ENCODE measurements around the gene HOXD13.

Gene HOXD13

GRCh38 chr2:176095421-176095820 lies 2.9 kb downstream of the HOXD13 start:
- DNase-seq, result no peak

DNA sequence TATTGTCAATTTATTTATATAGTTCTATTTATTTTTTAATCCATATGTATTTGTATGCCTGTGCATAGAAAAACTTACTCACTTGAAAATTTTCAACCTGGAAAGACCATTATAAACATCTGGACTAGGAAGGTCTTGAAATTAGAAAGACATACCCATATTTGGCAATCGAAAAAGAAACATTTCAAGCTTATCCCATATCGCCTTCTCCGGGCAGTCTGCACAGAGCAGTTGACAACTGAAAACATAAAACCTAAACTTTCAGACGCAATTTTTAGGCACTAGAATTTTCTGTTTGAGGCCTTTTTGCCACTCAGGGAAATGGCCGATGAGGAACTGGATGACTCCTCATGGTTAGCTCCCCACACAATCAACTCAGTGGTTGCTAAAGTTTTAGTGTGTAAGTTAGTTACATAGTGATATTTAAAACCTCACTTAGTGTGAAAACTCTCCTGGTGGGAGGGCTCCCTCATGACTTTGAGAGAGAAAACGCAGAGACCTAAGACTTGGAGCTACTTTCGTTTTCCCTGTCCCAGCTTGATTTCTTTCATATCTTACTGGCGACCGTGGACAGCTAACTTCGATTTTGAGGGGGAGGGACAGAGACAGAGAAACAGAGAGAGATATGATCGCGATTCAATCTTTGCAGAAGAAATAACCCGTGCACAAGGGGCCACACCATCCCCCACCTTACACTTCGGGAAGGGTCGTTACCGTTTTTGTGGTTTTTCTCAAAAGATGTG lies 3.9 kb downstream of the HOXD13 start:
- DNase-seq, result no peak

- DNase-seq, result peak; percentile 19
Measured at GRCh38 chr2:176096986-176097819, 4.7 kb downstream of the HOXD13 start.

GRCh38 chr2:176097820-176098365 lies 5.4 kb downstream of the HOXD13 start:
- DNase-seq, result no peak

GRCh38 chr2:176098366-176099158 lies 6.0 kb downstream of the HOXD13 start:
- DNase-seq, result no peak

GRCh38 chr2:176099159-176099727 lies 6.7 kb downstream of the HOXD13 start:
- DNase-seq, result no peak

- no peak for DNase-seq
Measured at GRCh38 chr2:176099728-176100546, 7.4 kb downstream of the HOXD13 start, which contains the start of gene HOXD12. HOXD12 (plus strand) TSS chr2:176099795; CDS start chr2:176099802, 7 bp downstream.

GRCh38 chr2:176100547-176101140 lies 8.1 kb downstream of the HOXD13 start:
- no peak for DNase-seq

GRCh38 chr2:176101216-176101830 lies 8.8 kb downstream of the HOXD13 start:
- no peak for DNase-seq

DNA sequence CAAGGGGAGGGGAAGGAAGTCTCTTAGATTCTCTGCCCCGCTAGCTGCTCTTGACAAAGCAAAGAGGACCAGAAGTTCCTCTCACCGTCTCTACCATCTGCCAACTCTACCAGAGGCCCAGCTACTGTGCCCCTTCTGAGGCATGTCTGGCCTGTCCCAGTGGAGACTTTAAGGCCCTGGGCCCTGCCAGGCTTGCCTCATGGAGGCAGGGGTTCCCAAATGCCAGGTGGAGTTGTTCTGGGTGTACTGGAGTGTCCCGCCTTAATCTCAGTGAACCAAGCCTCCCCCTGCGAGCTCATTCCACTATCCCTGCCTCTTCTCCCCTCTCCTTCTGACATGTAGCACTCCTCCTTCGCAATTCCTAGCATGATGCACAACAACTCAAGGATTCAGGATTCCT lies 9.3 kb downstream of the HOXD13 start:
- DNase-seq, result no peak

GRCh38 chr2:176102309-176102866 lies 9.9 kb downstream of the HOXD13 start:
- no peak for DNase-seq

- DNase-seq, result no peak
Measured at GRCh38 chr2:176103194-176103593, 10.7 kb downstream of the HOXD13 start.

DNA sequence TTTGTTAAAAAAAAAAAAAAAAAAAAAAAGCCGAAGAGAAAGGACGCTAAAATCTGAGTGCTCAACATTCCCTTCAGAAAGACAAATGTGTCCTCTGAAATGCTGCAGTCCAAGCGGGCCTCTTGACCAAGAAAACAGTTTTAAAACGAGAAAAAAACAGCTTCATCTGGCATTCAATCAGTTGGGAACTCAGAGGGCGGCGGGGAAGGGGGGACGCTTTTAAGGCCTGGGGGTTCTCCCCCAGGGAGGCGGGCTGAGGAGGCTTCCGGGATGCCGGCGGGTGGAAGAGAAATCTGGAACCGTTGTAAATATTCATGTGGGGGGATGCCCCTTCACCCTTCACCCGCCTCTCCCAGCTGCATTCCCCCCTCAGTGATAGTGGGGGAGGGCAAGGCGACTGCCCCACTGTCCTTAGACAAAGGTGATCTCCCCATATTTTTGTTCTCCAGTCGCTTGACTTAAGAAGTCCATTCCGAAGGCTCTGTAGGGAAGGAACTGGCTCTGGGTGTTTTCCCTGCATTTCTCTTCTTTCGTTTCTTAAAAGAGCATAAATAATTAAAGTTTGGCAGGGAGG lies 11.3 kb downstream of the HOXD13 start:
- DNase-seq, result no peak

- DNase-seq, result no peak
Measured at GRCh38 chr2:176104316-176105077, 12.0 kb downstream of the HOXD13 start.

GRCh38 chr2:176105078-176105729 lies 12.7 kb downstream of the HOXD13 start:
- no peak for DNase-seq

DNA sequence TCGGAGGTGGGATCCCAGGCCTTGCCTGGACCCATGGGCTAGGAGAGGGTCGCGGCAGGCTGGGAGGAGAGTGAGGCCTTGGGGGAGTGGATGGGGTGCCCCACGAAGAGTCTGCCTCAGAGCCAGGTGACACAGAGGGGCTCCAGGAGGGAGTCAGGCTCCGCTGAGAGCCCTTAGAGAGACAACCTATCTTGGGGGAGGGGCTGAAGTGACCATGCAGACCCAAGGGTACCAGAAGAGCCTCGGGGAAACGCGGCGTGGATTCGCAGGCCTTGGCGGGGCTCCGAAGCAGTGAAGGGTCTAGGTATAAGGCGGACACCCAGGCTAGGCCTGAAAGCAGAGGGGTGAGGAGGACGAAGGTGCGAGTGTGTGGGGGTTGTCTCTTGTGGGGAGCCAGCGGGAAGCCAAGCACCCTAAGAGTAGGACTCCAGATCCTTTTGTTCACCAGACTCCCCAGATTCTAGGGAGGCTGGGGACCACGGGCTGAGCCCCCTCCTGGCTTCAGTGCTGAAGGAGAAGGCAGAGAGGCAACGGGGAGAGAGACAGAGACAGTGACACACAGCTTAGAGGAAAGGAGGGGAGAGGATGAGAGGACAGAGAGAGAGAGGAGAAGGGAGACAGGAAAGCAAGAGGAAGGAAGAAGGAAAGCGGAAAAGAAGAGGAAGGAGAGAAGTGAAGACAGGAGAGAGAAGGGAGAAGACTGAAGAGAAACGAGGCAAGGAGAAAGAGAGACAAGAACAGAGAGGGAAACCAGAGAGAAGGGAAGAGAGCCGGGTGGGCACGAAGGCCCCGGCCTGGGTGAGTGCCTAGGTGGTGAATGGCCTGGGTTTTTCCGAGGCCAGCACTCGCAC lies 13.4 kb downstream of the HOXD13 start:
- no peak for DNase-seq

All from amniotic stem cell (primary cell).